ENCODE measurements around the gene ZBTB8A.

The ZBTB8A gene

GRCh38 chr1:32652244-32652962 is 113.2 kb downstream of the ZBTB8A start:
- DNase-seq (ENCODE audit: low read depth in 2 of 2), result no peak

All from fibroblast of skin of left quadriceps (primary cell).